ENCODE results near the gene BRSK2.
"Not testable (repeated sequence)": the region's sequence is repeated elsewhere in the genome, so short reads cannot be mapped to it uniquely, and the experiment has no call there.

BRSK2 gene

GRCh38 chr11:1509626-1510255 is 120.0 kb downstream of the BRSK2 start:
- no peaks in the 10 kb centered on the region for H3K27me3 ChIP-seq (ENCODE audit: insufficient read depth, low read length)
- H3K9ac ChIP-seq (ENCODE audit: low read length) = no peak overlapping the region
- H3K4me2 ChIP-seq (ENCODE audit: low read length) = no peak overlapping the region
- H3K27ac ChIP-seq (ENCODE audit: low read depth, low read length, poor library complexity, severe bottlenecking) = no peak overlapping the region
- H3K9me3 ChIP-seq (ENCODE audit: low read length) = no peaks in the 10 kb centered on the region
- H3K36me3 ChIP-seq (ENCODE audit: insufficient read depth, low read length) = no peaks in the 10 kb centered on the region; the same call in 1 of the 2 replicates
- H3K4me1 ChIP-seq (ENCODE audit: insufficient read depth, low read length, severe bottlenecking) = peaks cover 6% of the 10 kb centered on the region
- H3F3A ChIP-seq (ENCODE audit: insufficient read depth, low read length) = peaks cover 8% of the 10 kb centered on the region
- TF ChIP-seq, protein P1, sequence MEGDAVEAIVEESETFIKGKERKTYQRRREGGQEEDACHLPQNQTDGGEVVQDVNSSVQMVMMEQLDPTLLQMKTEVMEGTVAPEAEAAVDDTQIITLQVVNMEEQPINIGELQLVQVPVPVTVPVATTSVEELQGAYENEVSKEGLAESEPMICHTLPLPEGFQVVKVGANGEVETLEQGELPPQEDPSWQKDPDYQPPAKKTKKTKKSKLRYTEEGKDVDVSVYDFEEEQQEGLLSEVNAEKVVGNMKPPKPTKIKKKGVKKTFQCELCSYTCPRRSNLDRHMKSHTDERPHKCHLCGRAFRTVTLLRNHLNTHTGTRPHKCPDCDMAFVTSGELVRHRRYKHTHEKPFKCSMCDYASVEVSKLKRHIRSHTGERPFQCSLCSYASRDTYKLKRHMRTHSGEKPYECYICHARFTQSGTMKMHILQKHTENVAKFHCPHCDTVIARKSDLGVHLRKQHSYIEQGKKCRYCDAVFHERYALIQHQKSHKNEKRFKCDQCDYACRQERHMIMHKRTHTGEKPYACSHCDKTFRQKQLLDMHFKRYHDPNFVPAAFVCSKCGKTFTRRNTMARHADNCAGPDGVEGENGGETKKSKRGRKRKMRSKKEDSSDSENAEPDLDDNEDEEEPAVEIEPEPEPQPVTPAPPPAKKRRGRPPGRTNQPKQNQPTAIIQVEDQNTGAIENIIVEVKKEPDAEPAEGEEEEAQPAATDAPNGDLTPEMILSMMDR (IDR thresholded peaks at IDR 0.05; ENCODE audit: low read length) = no peak
- TF ChIP-seq EZH2 (IDR thresholded peaks at IDR 0.05; ENCODE audit: borderline replicate concordance, low read length) = no peak
- no peaks in the 10 kb centered on the region for H3K9me2 ChIP-seq (ENCODE audit: low read depth, low read length)
- no peak overlapping the region for H2AFZ ChIP-seq (ENCODE audit: low read length)
- H3K4me3 ChIP-seq (ENCODE audit: low read depth, low read length, poor library complexity, severe bottlenecking) = no peak overlapping the region
- no peaks in the 10 kb centered on the region for H4K20me1 ChIP-seq (ENCODE audit: insufficient read depth, low read length)
- H3K79me2 ChIP-seq (ENCODE audit: insufficient read depth, low read length) = no peaks in the 10 kb centered on the region

- not testable (repeated sequence) for H4K20me1 ChIP-seq (ENCODE audit: insufficient read depth, low read length); H3K36me3 ChIP-seq (ENCODE audit: insufficient read depth, low read length); H3K79me2 ChIP-seq (ENCODE audit: insufficient read depth, low read length); H3K4me1 ChIP-seq (ENCODE audit: insufficient read depth, low read length, severe bottlenecking); H3K9me3 ChIP-seq (ENCODE audit: low read length); H2AFZ ChIP-seq (ENCODE audit: low read length); H3K4me2 ChIP-seq (ENCODE audit: low read length); H3K27ac ChIP-seq (ENCODE audit: low read depth, low read length, poor library complexity, severe bottlenecking); H3F3A ChIP-seq (ENCODE audit: insufficient read depth, low read length); H3K9me2 ChIP-seq (ENCODE audit: low read depth, low read length); H3K9ac ChIP-seq (ENCODE audit: low read length); H3K4me3 ChIP-seq (ENCODE audit: low read depth, low read length, poor library complexity, severe bottlenecking); H3K27me3 ChIP-seq (ENCODE audit: insufficient read depth, low read length)
These were observed 120.6 kb downstream of the BRSK2 start for GRCh38 chr11:1510351-1510750.

GRCh38 chr11:1510928-1511327 is 121.2 kb downstream of the BRSK2 start:
- H3K79me2 ChIP-seq (ENCODE audit: insufficient read depth, low read length) = no peaks in the 10 kb centered on the region
- no peak overlapping the region for H3K9ac ChIP-seq (ENCODE audit: low read length)
- no peak overlapping the region for H3K27ac ChIP-seq (ENCODE audit: low read depth, low read length, poor library complexity, severe bottlenecking)
- H2AFZ ChIP-seq (ENCODE audit: low read length) = no peak overlapping the region
- H3K4me2 ChIP-seq (ENCODE audit: low read length) = no peak overlapping the region
- no peaks in the 10 kb centered on the region for H4K20me1 ChIP-seq (ENCODE audit: insufficient read depth, low read length)
- no peak for TF ChIP-seq EZH2 (IDR thresholded peaks at IDR 0.05; ENCODE audit: borderline replicate concordance, low read length)
- TF ChIP-seq, protein P1 (IDR thresholded peaks at IDR 0.05; ENCODE audit: low read length) = no peak
- H3K4me1 ChIP-seq (ENCODE audit: insufficient read depth, low read length, severe bottlenecking) = peaks cover 9% of the 10 kb centered on the region
- H3K9me3 ChIP-seq (ENCODE audit: low read length) = no peaks in the 10 kb centered on the region
- peaks cover 8% of the 10 kb centered on the region for H3F3A ChIP-seq (ENCODE audit: insufficient read depth, low read length)
- no peaks in the 10 kb centered on the region for H3K9me2 ChIP-seq (ENCODE audit: low read depth, low read length)
- H3K36me3 ChIP-seq (ENCODE audit: insufficient read depth, low read length) = no peaks in the 10 kb centered on the region; the same call in 1 of the 2 replicates
- H3K4me3 ChIP-seq (ENCODE audit: low read depth, low read length, poor library complexity, severe bottlenecking) = no peak overlapping the region
- H3K27me3 ChIP-seq (ENCODE audit: insufficient read depth, low read length) = no peaks in the 10 kb centered on the region

DNA sequence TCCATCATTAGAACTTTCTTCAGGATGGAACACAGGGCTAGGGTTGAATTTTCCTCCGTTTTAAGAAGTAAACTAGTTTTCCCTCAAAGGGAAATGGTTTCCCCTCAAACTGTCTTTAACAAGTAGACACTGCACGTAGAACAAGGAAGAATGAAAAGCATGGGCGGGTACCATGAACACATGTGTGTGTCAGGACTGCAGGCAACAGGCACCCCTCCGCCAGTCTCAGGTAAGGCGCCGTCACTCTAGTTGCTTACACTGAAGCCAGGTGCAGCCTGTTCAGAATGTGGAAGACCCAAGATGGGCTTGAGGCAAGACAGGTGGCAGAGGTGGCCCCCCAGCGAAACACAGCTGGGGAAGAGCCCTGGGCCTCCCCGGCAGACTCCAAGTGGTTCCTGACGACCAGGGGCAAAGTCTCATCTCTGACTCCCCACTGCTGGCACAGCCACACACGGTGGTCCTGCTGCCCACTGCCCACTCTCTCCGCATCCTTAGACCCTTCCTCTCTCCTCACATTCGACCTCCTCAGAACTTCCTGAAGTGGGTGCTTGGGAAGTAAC is 122.3 kb downstream of the BRSK2 start:
- Histone ChIP-seq H3K9me2 (ENCODE audit: low read depth, low read length) (no peaks in the 10 kb centered on the region), H3K4me2 (ENCODE audit: low read length) (no peak overlapping the region), H3K27me3 (ENCODE audit: insufficient read depth, low read length) (no peaks in the 10 kb centered on the region), H3K79me2 (ENCODE audit: insufficient read depth, low read length) (no peaks in the 10 kb centered on the region), H3K4me1 (ENCODE audit: insufficient read depth, low read length, severe bottlenecking) (peaks cover 20% of the 10 kb centered on the region), H3K9ac (ENCODE audit: low read length) (no peak overlapping the region), H4K20me1 (ENCODE audit: insufficient read depth, low read length) (no peaks in the 10 kb centered on the region), H3K27ac (ENCODE audit: low read depth, low read length, poor library complexity, severe bottlenecking) (no peak overlapping the region), H3K9me3 (ENCODE audit: low read length) (no peaks in the 10 kb centered on the region), H3K4me3 (ENCODE audit: low read depth, low read length, poor library complexity, severe bottlenecking) (no peak overlapping the region), H3K36me3 (ENCODE audit: insufficient read depth, low read length) (no peaks in the 10 kb centered on the region; the same call in 1 of the 2 replicates), H3F3A (ENCODE audit: insufficient read depth, low read length) (peaks cover 8% of the 10 kb centered on the region), H2AFZ (ENCODE audit: low read length) (no peak overlapping the region)
- TF ChIP-seq EZH2 (IDR thresholded peaks at IDR 0.05; ENCODE audit: borderline replicate concordance, low read length) = no peak
- TF ChIP-seq, protein P1 (IDR thresholded peaks at IDR 0.05; ENCODE audit: low read length) = no peak
